ENCODE results near the gene NID1.

- TF ChIP-seq, protein P1, sequence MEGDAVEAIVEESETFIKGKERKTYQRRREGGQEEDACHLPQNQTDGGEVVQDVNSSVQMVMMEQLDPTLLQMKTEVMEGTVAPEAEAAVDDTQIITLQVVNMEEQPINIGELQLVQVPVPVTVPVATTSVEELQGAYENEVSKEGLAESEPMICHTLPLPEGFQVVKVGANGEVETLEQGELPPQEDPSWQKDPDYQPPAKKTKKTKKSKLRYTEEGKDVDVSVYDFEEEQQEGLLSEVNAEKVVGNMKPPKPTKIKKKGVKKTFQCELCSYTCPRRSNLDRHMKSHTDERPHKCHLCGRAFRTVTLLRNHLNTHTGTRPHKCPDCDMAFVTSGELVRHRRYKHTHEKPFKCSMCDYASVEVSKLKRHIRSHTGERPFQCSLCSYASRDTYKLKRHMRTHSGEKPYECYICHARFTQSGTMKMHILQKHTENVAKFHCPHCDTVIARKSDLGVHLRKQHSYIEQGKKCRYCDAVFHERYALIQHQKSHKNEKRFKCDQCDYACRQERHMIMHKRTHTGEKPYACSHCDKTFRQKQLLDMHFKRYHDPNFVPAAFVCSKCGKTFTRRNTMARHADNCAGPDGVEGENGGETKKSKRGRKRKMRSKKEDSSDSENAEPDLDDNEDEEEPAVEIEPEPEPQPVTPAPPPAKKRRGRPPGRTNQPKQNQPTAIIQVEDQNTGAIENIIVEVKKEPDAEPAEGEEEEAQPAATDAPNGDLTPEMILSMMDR (IDR thresholded peaks at IDR 0.05; ENCODE audit: low read depth, low read length) = no peak
- TF ChIP-seq POLR2A (IDR thresholded peaks at IDR 0.05; ENCODE audit: extremely low read depth, insufficient read length) (no peak), MYC (IDR thresholded peaks at IDR 0.05; ENCODE audit: low read depth, low read length) (no peak), MAX (IDR thresholded peaks at IDR 0.05; ENCODE audit: low read depth, low read length) (no peak)
Measured at GRCh38 chr1:236072001-236072400, 7.1 kb upstream of the NID1 start.
